Measurements from ENCODE around the gene ARL13B. TPM values are rescaled to one million over a fixed set of nuclear protein-coding genes. Genes with fewer than 3 reads are reported as not detected.
"Not testable (repeated sequence)": the region's sequence is repeated elsewhere in the genome, so short reads cannot be mapped to it uniquely, and the experiment has no call there.

The ARL13B gene
- total RNA-seq = 29.7 TPM

DNA sequence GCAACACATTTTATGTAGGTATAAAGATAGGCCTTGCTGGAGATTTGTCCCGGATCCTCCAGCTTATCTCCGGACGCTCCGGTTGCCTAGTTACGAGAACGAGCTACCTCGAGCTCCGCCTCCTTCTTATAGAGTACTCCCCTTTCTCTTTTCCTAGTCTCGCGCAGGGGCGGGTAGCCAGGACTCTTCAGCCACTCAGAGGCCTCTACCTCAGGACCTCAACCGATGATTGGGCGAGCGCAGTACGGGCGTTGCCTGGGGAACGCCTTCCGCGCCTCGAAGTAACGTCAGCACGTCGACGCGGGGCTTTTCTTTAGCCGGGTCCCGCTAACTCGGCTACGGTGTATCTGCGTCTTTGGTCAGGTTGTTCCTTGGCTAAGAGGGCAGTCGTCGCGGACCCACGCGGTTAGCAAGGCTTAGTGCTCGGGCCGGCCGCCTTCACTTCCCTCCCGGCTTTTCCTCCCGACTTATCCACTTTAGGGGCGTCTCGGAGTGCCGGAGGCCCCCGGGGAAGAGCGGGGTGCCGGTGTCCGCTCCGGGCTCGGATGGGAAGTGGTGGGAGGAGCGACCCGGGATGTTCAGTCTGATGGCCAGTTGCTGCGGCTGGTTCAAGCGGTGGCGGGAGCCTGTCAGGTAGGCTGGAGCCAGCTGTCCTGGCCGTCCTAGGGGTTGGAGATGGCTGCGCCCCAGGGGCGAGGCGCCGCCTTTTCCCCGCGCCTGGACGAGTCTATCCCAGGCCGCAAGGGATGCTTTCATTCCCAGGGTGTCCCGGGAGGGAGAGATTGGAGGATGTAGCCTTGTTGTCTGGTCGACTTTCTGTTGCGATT is at the start of gene ARL13B:
Gene ARL13B (plus strand): TSS at position 306 of the 827 bp plus-strand sequence. CDS start 269 bp downstream, at position 575.
- intact Hi-C loops (cut with DNase I) = no loop called here
- peak; percentile 100 for ATAC-seq
- peak; percentile 97 for DNase-seq (ENCODE audit: low spot score)

DNA sequence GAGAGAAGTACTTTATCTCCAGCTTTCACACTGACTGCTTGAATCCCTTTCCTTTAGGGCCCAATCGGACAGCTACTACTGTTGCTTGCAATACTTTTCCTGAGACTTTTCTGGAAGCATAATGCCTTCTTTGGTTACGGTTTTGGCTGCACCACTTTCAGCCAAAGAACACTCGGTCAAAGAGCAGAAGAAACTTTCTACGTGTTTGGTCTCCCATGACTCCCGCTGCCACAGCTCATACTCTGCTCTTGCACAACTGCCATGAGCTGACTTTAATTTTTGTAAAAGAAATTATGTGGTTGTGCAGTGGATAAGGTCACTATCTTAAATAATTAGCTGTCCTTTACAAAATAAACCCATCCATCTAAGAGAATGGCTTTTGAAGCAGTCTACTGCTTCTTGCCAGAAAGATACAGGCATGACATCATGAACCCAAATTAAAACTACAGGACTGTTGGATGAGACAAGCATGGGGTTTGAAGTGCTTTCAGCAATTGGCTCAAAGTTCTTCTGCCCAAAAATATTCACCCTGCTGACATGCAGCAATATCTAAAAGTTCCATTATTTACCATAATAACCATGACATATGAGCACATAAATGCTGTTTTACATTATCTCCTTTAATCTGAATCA is 48.2 kb upstream of the ARL13B start:
- DNase-seq (ENCODE audit: low spot score) (no peak), ATAC-seq (no peak)
- intact Hi-C loops (cut with DNase I) = no loop called here

DNA sequence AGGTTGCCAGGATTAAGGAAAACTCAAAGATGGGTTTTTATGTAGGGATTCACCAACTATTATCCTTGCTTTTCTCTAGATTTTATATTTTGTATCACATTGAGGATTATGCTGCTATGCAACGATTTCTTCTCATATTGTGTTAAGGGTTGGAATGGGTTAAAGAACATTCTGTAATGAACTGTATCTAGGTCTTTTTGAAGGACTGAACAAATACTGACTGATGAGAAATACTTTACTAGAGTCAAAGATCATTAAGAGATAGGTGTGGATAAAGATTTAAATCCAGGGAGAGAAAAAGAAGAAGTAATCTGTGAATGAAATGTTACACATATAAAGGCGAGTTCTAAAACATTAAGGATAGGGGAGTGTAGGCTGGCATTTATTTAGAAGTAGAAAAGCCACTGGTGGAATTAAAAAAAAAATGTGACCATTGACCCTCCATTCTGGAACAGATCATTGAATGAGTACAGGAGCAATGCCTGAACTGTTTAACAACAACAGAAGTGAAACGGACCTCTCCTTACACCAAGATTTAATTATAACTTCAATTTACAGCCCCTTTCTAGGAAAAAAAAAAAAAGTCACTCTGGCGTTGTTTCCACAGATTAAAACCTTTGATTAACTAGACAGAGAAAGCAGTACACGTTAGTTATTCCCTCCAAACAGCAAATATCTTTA is 45.4 kb upstream of the ARL13B start:
- intact Hi-C loops (cut with DNase I) = no loop called here
- DNase-seq (ENCODE audit: low spot score) (no peak), ATAC-seq (no peak)

DNA sequence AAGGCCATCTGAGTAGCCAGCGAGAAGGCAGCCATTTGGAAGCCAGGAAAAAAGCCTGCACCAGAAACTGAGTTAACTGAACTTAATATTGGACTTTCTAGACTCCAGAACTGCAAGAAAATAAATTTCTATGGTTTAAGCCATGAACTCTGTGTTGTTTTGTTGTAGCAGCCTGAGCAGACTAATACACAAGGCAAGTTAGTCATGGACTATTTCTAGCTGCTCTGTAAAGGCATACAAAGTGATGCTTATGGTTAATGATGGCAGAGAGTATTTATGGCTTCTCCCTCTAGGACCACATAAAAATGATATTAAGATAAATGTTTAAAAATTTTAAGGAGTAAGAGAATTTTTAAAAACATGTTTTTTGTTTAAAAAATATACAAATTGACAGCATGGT is 43.4 kb upstream of the ARL13B start:
- intact Hi-C loops (cut with DNase I) = no loop called here
- ATAC-seq (no peak), DNase-seq (ENCODE audit: low spot score) (no peak)

DNA sequence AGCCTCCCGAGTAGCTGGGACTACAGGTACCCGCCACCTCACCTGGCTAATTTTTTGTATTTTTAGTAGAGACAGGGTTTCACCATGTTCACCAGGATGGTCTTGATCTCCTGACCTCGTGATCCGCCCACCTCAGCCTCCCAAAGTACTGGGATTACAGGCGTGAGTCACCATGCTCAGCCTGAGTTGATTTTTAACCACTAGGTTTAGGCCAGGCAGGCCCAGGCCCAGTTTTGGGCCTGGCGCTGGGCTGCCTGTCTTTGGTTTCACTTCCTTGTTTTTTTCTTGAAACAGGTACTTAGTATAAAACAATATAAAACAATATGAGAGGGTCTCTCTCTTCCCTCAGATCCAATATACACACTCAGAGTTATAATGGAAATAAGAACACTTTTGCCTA is 42.5 kb upstream of the ARL13B start:
- intact Hi-C loops (cut with DNase I); DNase-seq (ENCODE audit: low spot score); ATAC-seq: not testable (repeated sequence)

DNA sequence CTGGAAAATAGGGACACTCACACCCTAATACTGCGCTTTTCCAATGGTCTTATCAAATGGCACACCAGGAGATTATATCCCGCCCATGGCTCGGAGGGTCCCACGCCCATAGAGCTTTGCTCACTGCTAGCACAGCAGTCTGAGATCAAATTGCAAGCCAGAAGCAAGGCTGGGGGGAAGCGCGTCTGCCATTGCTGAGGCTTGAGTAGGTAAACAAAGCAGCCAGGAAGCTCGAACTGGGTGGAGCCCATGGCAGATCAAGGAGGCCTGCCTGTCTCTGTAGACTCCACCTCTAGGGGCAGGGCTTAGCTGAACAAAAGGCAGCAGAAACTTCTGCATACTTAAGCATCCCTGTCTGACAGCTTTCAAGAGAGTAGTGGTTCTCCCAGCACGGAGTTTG is 30.0 kb upstream of the ARL13B start:
- intact Hi-C loops (cut with DNase I); DNase-seq (ENCODE audit: low spot score); ATAC-seq: not testable (repeated sequence)

DNA sequence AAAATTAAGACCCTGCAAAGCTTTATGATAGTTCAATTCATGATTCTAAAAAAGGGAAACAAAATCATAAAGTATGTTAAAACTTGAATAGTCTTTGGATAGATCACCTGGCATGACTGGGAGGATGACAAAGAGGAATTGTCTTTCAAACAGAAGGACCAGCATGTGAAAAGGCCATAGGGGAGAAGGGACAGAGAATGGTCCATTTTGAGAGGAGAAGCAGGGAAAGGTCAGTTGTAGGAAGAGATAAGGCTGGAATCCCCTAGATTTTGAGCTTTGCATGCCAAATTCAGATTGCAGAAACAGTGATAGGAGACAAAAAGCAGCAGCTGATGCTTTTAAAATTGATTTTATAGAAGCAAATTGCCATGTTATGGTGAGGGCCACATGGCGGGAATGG is 18.9 kb upstream of the ARL13B start:
- no peak for ATAC-seq
- no peak for DNase-seq (ENCODE audit: low spot score)
- intact Hi-C loops (cut with DNase I) = no loop called here

DNA sequence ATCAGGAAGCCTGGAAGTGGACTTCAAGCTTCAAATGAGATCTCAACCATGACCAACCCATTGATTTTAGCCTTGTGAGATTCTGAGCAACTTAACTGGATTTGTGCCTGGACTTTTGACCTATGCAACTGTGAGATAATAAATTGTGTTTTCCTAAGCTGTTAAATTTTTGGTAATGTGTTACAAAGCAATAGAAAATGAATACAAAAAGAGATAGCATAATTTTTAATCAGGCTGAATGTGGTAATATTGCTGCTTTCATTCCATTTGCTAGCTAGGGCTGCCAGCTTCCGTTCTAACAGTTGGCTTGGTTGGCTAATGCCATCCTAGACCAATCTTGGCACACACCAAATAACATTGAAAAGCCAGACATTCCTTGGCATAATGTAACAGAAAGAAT is 18.5 kb upstream of the ARL13B start:
- DNase-seq (ENCODE audit: low spot score) (no peak), ATAC-seq (no peak)
- intact Hi-C loops (cut with DNase I) = no loop called here

DNA sequence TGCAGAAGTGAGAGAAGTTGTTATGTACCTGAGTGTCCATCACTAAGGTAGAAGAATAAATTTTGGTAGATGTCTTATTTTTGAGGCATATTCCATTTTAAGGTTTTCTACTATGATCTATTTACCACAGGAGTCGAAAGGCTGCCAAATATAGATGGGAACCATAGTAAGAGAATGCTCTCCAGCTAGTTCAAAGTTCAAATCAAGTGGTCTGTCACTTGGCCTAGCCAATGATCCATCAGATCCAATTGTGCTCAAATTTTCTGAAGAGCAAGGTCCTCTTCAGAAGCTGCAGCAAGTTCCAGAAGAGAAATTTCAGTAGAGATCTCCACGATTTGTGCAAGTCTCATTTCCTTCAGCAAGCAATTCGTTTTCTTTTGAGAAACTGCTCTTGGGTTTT is 17.2 kb upstream of the ARL13B start:
- ATAC-seq (no peak), DNase-seq (ENCODE audit: low spot score) (no peak)
- intact Hi-C loops (cut with DNase I) = no loop called here

DNA sequence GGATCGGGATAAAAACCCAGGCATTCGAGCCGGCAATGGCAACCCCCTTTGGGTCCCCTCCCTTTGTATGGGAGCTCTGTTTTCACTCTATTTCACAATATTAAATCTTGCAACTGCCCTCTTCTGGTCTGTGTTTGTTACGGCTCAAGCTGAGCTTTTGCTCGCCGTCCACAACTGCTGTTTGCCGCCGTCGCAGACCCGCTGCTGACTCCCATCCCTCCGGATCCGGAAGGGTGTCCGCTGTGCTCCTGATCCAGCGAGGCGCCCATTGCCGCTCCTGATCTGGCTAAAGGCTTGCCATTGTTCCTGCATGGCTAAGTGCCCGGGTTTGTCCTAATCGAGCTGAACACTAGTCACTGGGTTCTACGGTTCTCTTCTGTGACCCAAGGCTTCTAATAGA is 14.8 kb upstream of the ARL13B start:
- intact Hi-C loops (cut with DNase I); ATAC-seq; DNase-seq (ENCODE audit: low spot score): not testable (repeated sequence)

DNA sequence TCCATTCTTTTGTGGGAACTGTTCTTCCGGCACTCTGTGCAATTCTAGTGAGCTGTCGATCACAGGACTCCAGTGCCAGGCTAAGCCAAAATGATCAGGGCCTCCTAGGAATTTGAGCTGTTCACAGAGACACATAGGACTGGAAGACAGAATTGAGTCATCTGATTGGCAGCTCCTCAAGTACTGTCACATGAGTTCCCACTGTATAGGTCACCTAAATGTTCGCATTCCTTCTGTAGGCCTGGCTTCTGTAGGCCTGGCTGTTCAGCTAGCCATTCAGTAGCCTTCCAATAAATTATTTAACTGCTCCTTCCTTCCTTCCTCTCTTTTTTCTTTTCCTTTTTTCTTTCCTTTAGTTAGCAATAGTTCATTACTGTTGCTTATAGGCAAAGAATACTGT is 10.5 kb upstream of the ARL13B start:
- intact Hi-C loops (cut with DNase I) = no loop called here
- DNase-seq (ENCODE audit: low spot score) (no peak), ATAC-seq (no peak)

DNA sequence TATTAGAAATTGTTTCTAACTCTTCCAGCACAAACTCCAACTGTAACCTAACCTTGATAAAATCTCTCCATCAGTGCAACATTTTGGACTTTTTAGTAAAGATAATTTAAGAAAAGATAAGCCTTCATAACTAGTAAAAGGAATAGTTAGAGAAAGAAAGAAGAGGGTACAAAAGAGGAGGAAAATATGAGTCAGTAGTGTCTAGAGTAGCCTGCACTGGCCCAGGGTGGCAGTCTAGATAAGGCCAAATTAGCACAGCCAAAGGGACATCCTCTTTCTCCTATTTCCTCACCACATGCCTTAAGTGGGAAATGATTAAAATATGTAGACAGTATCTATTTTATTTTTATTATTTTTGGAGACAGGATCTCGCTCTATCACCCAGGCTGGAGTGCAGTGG is 10.0 kb upstream of the ARL13B start:
- ATAC-seq (no peak), DNase-seq (ENCODE audit: low spot score) (no peak)
- intact Hi-C loops (cut with DNase I) = no loop called here

DNA sequence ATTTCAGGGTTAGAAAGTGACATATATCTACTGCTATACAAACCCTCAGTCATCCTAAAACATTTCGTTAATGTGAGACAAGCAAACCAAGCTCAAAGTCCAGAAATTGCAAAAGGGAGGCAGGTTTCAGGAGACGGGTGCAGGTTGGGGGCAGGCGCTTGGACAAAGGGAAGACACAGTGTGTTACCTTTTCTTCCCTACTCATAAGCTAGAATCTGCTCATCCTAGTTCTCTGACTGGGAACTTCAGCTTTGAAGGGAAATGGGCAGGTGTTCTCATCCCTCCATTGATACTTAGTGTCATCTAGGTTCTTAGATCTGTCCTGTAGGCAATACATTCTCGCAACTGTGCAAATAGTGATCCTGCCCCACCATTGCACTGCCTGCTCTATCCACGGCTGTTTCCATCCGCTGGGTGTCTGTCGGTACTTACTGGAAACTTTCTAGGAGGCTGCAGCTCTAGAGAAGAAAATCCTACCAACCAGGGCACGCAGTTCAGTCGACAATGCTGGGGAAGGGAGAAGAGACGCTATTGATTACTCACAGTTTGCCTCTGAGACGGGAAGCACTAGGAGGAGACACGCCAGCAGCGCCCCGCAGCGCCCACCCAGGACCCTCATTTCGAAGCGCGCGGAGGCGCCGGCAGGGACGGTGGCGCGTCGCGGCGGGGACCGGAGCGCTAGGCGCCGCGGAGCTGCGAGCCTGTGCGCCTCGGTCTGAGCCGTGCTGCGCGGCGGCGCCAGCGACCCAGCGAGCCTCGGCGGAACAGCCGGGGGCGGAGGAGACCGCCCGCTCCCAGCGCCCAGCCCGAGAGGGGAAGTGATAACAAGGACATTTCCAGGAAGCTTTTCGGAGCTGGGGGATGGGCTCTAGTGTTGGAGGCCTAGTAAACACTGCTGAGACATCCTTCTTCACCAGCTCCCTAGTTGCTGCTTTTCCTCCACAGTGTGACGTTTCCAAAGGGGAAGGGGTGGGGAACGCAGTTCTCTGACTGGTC is 6.5 kb upstream of the ARL13B start, which contains the start of gene PROS1:
Gene PROS1 (minus strand): TSS at position 766 of the 996 bp plus-strand sequence. CDS start 147 bp downstream, at position 619.
- intact Hi-C loops (cut with DNase I) = no loop called here
- peak; percentile 97 for ATAC-seq
- DNase-seq (ENCODE audit: low spot score) = peak; percentile 93

DNA sequence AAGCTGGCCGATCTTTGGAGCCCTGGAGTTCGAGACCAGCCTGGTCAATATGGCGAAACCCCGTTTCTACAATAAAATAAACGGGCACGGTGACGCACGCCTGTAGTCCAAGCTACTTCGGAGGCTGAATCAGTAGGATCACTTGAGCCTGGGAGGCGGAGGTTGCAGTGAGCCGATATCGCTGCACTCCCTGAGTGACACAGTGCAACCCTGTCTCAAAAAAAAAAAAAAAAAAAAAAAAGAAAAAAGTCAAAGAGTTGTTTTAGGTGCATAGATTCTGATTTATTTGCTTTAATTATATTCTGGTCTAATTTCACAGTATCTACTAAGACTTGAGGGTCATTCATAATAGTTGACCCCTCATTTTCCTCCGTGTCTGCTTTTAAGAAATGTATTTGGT is 1.7 kb downstream of the ARL13B start:
- DNase-seq (ENCODE audit: low spot score) (no peak), ATAC-seq (no peak)
- intact Hi-C loops (cut with DNase I) = no loop called here

DNA sequence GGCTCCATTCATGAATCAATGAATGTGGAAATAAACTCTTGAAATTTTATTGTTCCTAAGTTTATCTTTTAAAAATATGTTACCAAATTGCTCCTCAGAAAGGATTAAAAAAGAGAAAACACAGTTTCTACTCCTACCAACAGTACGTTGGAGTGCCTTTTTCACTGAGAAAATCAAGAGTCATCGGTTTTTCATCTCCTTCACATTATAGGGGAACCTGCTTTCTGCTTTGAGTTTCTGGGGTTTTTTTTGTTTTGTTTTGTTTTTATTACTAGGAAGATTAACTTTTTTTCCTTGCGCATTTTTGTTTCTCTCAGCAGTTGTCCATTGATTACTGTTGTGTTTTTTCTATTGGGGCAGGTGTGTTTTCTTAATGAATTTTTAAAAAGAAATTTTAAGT is 3.5 kb downstream of the ARL13B start:
- DNase-seq (ENCODE audit: low spot score) (no peak), ATAC-seq (no peak)
- intact Hi-C loops (cut with DNase I) = no loop called here

DNA sequence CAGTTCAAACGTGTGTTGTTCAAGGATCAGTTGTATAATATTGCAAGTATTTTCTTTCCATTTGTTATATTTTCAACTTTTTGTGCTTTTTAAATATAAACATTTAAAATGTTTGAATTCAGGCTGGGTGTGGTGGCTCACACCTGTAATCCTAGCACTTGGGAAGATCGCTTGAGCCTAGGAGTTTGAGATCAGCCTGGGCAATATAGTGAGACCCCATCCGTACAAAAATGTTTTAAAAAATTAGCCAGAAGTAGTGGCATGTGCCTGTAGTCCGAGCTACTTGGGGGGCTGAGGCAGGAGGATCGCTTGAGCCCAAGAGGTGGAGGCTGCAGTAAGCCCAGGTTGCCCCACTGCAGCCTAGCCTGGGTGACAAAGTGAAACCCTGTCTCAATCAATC is 4.7 kb downstream of the ARL13B start:
- ATAC-seq (no peak), DNase-seq (ENCODE audit: low spot score) (no peak)
- intact Hi-C loops (cut with DNase I) = no loop called here

DNA sequence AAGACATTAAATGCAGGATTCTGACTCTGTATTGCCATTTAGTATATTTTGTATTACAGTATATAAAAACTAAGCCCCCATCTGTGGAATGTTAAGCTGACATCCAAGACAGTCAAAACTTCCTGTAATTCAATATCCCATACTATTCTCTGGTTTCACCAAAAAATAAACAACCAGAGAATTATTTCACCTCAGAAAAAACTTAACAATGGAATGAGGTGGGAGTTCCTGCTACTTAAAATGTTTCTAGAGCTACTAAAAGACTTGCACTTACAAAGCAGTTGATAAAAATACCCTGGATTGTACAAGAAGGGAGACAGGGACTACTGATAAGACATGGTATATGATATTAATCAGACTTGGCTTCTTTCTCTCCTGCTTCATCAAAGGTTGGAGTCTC is 8.3 kb downstream of the ARL13B start:
- ATAC-seq (no peak), DNase-seq (ENCODE audit: low spot score) (no peak)
- intact Hi-C loops (cut with DNase I) = no loop called here

DNA sequence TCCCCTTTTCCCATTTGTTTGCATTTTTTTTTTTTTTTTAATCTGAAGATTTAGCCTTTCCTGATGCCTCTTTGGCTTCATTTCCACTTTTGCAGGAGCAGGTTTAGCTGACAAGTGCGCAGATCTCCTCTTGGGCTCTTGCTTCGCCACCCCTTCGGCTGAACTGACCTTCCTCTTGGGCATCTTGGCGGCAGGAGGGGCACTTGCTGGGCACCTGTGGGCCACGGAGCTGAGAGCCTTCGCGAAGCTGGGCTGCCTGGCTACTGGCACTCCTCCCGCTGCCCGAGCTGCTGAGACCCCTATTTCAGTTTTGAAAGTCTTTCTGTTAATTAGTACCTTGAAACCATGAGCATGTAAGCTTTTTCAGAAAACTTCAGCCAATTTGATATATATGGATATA is 8.8 kb downstream of the ARL13B start:
- DNase-seq (ENCODE audit: low spot score) (no peak), ATAC-seq (no peak)
- intact Hi-C loops (cut with DNase I) = no loop called here

DNA sequence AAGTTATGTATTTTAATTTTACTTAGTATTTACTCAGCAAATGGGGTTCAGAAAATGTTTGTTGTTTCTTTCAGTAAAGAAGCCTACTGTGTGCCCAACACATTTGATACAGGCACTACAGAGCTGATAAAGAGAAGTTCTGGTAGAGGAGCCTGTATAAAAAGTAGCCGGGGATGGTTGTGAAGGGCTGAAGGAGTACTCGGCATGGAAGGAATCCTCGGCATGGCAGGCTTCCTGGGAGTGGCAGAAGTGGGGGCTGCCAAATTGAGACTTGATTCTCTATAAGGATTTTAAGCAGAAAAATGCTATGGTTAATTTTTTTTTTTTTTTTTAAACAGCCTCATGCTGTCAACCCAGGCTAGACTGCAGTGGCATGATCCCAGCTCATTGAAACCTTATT is 9.3 kb downstream of the ARL13B start:
- ATAC-seq (no peak), DNase-seq (ENCODE audit: low spot score) (no peak)
- intact Hi-C loops (cut with DNase I) = no loop called here

All from sciatic nerve (tissue), 2 donors.